A204.1 (cell line): ENCODE results near the gene MEOX1.
"Not testable (repeated sequence)": the region's sequence is repeated elsewhere in the genome, so short reads cannot be mapped to it uniquely, and the experiment has no call there.

Experiments
- FAIRE-seq: peaks from 2 replicates; lab custom pipeline; 2012; peaks lifted over from hg19 to GRCh38; lab: Jason Lieb, UNC

The MEOX1 gene

DNA sequence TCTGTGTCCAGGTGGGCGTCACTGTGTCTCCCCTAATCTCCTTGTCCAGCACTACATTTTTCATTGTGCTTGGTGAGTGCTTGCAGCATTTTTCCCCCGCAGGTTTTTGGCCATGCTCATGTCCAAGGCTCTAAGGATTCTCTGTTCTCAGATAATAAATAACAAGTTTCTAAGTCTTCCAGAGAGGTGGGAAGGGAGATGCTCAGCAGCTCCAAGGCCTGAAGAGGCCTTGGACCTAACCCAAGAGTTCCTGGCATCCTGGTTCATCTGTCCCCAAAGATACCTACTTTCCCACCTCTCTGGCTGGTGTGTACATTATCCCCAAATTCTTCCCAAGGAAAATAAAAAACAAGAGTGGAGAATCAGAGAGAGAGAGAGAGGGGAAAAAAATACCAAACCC is 45.3 kb downstream of the MEOX1 start:
- FAIRE-seq, result no peak

- no peak for FAIRE-seq
Measured at GRCh38 chr17:43616029-43616351, 45.7 kb downstream of the MEOX1 start.

GRCh38 chr17:43615330-43616028 is 46.2 kb downstream of the MEOX1 start:
- FAIRE-seq, result no peak

DNA sequence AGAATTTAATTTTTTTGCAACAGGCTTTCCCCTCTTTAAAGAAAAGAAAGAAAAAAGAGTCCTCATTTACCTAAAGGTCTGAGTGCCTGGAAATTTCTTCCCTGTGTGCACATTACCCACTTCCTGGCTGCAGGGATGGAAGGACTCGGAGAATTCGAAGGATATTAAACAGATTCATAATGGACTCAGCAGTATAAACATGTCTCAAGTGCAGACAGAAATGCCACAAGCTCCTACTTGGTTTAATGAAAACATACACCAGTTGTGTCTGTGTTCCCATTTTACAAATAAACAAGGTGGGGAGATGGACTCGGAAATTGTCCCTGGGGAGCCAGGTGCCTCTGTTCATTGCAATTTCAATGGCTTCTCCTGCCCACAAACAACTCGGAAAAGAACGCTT is 47.2 kb downstream of the MEOX1 start:
- FAIRE-seq, result no peak

- FAIRE-seq, result no peak
Measured at GRCh38 chr17:43613917-43614316, 47.8 kb downstream of the MEOX1 start.

DNA sequence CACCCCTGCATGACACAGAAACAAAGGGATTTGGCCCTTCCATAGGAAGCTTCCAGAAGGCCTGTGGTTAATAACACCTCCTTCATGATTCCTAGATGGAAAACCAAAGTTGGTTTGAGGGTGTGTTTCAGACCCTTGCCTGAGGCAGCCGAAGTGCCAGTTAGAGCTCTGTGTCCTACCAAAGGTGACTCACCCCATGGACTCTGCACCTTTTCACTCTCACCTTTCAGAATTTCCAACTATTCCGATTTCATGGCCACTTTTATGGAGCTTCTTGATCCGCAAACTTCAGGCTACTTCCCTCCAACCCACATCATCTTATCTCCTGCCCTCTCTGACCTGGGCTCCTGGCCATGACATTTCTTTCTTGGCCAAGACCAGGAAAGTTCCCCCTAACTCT is 49.2 kb downstream of the MEOX1 start:
- FAIRE-seq, result no peak

GRCh38 chr17:43611230-43611969 is 50.3 kb downstream of the MEOX1 start:
- FAIRE-seq, result no peak

- no peak for FAIRE-seq
Measured at GRCh38 chr17:43609613-43610385, 51.9 kb downstream of the MEOX1 start.

DNA sequence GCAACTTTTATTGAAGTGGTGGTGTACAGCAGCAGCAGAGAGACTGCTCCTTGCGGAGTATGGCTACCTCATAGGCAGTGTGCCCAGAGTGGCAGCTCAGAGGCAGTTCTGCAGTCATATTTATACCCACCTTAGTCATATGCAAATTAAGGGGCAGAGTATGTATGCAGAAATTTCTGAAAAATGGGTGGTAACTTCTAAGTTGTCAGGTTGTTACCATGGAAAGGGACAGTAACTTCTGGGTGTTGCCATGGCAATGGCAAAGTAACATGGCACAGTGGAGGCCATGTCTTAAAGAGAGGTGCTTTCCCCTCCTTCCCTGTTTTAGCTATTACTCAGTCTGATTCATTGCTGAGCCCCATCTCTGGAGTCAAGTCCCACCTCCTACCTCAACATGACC is 53.4 kb downstream of the MEOX1 start:
- no peak for FAIRE-seq

- FAIRE-seq, result no peak
Measured at GRCh38 chr17:43604549-43604948, 57.2 kb downstream of the MEOX1 start.

DNA sequence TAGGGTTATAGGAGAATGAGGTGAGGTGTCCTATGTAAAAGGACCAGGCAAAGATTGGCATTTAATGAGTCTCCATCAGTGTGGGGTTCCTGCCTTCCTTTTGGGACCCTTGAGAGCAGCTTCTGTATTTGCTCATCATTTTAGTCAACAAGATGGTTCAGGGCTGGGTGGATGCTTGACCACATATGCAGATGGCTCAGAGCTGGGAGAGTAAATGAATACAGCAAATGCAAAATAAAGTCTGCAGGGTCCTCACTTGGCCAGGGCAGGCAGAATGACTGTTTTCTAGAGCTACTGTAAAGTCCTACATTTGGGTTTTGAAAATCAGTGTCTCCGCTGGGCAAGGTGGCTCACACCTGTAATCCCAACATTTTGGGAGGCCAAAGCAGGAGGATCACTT is 58.4 kb downstream of the MEOX1 start:
- no peak for FAIRE-seq

GRCh38 chr17:43602556-43602955 is 59.2 kb downstream of the MEOX1 start:
- not testable (repeated sequence) for FAIRE-seq

DNA sequence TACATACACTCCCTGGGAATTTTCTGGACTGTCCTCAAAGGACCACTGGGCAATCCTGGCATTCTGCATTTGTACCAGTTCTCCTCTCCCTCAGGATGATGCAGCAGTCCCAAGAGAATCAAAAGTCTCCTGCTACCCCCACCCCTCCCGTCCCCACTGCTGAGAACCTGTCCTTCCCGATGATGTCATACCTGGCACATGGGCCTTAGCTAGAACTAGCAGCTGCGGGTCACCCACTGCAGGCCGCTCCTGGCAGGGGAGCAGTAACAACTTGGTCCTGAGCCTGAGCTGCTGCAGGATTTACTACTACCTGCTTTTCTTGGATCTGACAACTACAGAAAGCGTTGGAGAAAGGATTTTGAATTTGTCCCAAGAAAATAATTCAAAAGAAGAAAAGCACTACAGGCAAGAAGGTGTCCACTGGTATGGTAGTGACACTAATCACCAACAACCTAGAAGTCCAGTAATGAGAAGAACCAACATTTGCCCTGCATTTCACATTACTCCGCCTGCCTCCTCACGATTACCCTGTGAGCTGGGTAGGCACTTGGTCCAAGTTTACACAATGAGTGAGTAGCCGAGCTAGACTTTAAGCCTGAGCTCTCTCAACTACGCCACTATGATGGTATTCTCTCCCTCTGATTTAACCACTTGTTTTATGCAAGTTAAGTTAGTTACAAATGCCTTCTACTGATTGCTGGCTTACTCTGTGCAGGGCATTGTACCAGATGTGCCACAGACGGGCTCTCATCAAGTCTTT is 60.3 kb downstream of the MEOX1 start:
- FAIRE-seq, result no peak

- no peak for FAIRE-seq
Measured at GRCh38 chr17:43599835-43600234, 61.9 kb downstream of the MEOX1 start.

GRCh38 chr17:43599046-43599395 is 62.7 kb downstream of the MEOX1 start:
- no peak for FAIRE-seq

DNA sequence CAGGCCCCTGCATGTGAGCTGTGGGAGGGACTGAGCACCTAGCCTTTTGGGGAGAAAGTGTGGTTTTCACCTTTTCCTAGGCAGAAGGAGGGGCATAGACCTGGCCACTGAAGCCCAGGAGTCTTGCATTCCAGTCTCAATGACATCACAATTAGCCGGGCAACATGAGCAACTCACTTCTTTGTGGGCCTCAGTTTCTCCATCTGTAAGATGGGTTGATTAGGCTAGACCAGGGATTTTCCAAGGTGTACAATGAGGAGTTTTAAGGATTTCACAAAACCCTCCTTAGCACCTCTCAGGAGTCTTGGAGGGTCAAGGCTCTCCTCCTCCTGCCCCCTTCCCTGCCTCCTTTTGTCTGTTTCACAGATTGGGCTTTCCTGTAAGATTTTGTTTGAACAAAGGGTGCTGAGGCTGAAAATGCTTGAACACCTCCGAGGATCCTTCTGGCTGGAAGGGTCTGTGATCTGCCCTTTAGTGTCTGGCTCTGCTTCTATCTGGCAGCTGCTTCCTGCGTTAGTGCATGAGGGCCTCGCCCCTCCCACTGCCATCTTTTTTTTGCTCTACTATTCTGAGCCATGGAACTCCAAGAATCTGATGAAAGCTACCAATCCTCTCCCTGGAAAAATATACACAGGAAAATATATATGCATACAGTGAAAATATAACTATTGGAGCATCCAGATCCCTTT is 63.2 kb downstream of the MEOX1 start:
- FAIRE-seq, result no peak

GRCh38 chr17:43597624-43598356 is 63.9 kb downstream of the MEOX1 start:
- no peak for FAIRE-seq

DNA sequence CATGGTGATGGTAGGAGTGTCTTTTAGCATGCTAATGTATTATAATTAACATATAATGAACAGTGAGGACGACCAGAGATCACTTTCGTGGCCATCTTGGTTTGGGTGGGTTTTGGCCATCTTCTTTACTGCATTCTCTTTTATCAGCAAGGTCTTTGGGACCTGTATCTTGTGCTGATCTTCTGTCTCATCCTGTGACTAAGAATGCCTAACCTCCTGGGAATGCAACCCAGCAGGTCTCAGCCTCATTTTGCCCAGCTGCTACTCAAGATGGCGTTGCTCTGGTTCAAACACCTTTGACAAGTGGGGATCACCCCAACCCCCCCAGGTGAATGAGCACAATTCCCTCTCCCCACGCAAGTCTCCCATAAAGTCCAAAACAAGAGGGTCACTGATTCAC is 66.3 kb downstream of the MEOX1 start:
- FAIRE-seq, result no peak

GRCh38 chr17:43591779-43592562 is 69.8 kb downstream of the MEOX1 start:
- no peak for FAIRE-seq

- FAIRE-seq, result no peak
Measured at GRCh38 chr17:43591001-43591400, 70.7 kb downstream of the MEOX1 start.
